PC-9 (cell line): ENCODE measurements around the gene ELP5. TPM values are rescaled to one million over a fixed set of nuclear protein-coding genes. Genes with fewer than 3 reads are reported as not detected.

Experiments
- BruUV-seq: library from RNA; stranded (reverse); fragments of 400-500 nt; replicated peaks from 2 replicates; lab custom pipeline; 2021; lab: Mats Ljungman, UMichigan
- CTCF ChIA-PET: fragments of 300-600 bp; sonication (Branson Sonifier 250); formaldehyde crosslinking; loops from one replicate; lab custom pipeline; 2022; ENCODE audit warnings: antibody characterized with exemption; lab: Charles Lee
- POLR2A ChIA-PET: fragments of 300-600 bp; sonication (Branson Sonifier 250); formaldehyde crosslinking; loops from one replicate; lab custom pipeline; 2022; ENCODE audit warnings: antibody characterized with exemption; ENCODE audit not compliant: unreplicated experiment; lab: Charles Lee
- DNase-seq, 2 experiments: peaks; one replicate each; pipeline versions ENCODE4 v3.0.0 to v3.0.0-alpha.2; 2015 to 2022; ENCODE audit warnings: mixed read lengths in 1 of 2
- H2AFZ ChIP-seq: fragments of 200-600 bp; sonication (generic); 2 replicates; pipeline ENCODE4 v1.8.1; 2017; ENCODE audit warnings: antibody characterized with exemption
- H3F3A ChIP-seq: fragments of 200-600 bp; sonication (generic); 2 replicates; pipeline ENCODE4 v1.8.1; 2017; ENCODE audit warnings: antibody characterized with exemption, mild to moderate bottlenecking, low read depth; ENCODE audit not compliant: insufficient read depth
- H3K27ac ChIP-seq: fragments of 200-600 bp; sonication (generic); 2 replicates; pipeline ENCODE4 v1.6.1; 2016; ENCODE audit warnings: mixed run types
- H3K27me3 ChIP-seq: fragments of 200-600 bp; sonication (generic); 2 replicates; pipeline ENCODE4 v1.6.1; 2016; ENCODE audit warnings: low read depth, mixed run types; ENCODE audit not compliant: insufficient read depth
- H3K36me3 ChIP-seq: fragments of 200-600 bp; sonication (generic); 2 replicates; pipeline ENCODE4 v1.6.1; 2016; ENCODE audit warnings: low read depth, mixed run types
- H3K4me1 ChIP-seq: fragments of 200-600 bp; sonication (generic); replicated peaks from 2 replicates; pipeline ENCODE4 v1.6.1; 2016; ENCODE audit warnings: mixed run types; ENCODE audit not compliant: insufficient read depth
- H3K4me2 ChIP-seq: fragments of 200-600 bp; sonication (generic); 2 replicates; pipeline ENCODE4 v1.6.1; 2017; ENCODE audit warnings: mixed run types
- H3K4me3 ChIP-seq: fragments of 200-600 bp; sonication (generic); 2 replicates; pipeline ENCODE4 v1.6.1; 2016; ENCODE audit warnings: mixed run types
- H3K79me2 ChIP-seq: fragments of 200-600 bp; sonication (generic); 2 replicates; pipeline ENCODE4 v1.6.1; 2017; ENCODE audit warnings: low read depth, mixed run types
- H3K9me2 ChIP-seq: fragments of 200-600 bp; sonication (generic); 2 replicates; pipeline ENCODE4 v1.8.1; 2017; ENCODE audit warnings: mild to moderate bottlenecking; ENCODE audit not compliant: insufficient read depth
- H3K9me3 ChIP-seq: fragments of 200-600 bp; sonication (generic); 2 replicates; pipeline ENCODE4 v1.8.1; 2016; ENCODE audit warnings: low read depth; ENCODE audit not compliant: insufficient read depth
- H4K20me1 ChIP-seq: fragments of 200-600 bp; sonication (generic); 2 replicates; pipeline ENCODE4 v1.8.1; 2017; ENCODE audit not compliant: insufficient read depth
- EZH2 ChIP-seq: fragments of 200-600 bp; sonication (generic); IDR thresholded peaks from 2 replicates; pipeline ENCODE4 v1.8.0; 2017; ENCODE audit warnings: antibody characterized with exemption, low read depth
- intact Hi-C: fragments of 100-400 bp; cut with micrococcal nuclease; formaldehyde crosslinking; loops from one replicate; pipeline ENCODE4 v1.10.0; 2022; ENCODE audit not compliant: unreplicated experiment
- total RNA-seq: library from RNA; stranded (reverse); gene quantifications from 2 replicates; pipeline ENCODE4 v1.2.3, GENCODE V29; 2021
- TF ChIP-seq, protein P1 (sequence below): fragments of 200-600 bp; sonication (generic); conservative IDR thresholded peaks from 2 replicates; pipeline ENCODE4 v1.6.1; 2017; ENCODE audit warnings: mixed run types, antibody characterized with exemption, mild to moderate bottlenecking, moderate library complexity

The ELP5 gene
- total RNA-seq, 1 experiment from 2014 or later, result 45.1 TPM

- peak; percentile 61 to 90 for DNase-seq
- TF ChIP-seq, protein P1, sequence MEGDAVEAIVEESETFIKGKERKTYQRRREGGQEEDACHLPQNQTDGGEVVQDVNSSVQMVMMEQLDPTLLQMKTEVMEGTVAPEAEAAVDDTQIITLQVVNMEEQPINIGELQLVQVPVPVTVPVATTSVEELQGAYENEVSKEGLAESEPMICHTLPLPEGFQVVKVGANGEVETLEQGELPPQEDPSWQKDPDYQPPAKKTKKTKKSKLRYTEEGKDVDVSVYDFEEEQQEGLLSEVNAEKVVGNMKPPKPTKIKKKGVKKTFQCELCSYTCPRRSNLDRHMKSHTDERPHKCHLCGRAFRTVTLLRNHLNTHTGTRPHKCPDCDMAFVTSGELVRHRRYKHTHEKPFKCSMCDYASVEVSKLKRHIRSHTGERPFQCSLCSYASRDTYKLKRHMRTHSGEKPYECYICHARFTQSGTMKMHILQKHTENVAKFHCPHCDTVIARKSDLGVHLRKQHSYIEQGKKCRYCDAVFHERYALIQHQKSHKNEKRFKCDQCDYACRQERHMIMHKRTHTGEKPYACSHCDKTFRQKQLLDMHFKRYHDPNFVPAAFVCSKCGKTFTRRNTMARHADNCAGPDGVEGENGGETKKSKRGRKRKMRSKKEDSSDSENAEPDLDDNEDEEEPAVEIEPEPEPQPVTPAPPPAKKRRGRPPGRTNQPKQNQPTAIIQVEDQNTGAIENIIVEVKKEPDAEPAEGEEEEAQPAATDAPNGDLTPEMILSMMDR, result peak; percentile 95
- TF ChIP-seq EZH2, result no peak
- CTCF ChIA-PET, result interaction anchor here (0.7 to 1.3 kb wide), 5 partner anchors 9 to 324 kb away, joined by 3 to 5 read pairs (median 3); no protein-coding TSS in a partner anchor
- POLR2A ChIA-PET, result interaction anchor here (0.7 kb wide), 1 partner anchor 49 kb away, joined by 5 read pairs; no protein-coding TSS in a partner anchor
- Histone ChIP-seq H3K27me3 (no peaks in the 10 kb centered on the region), H2AFZ (peak overlapping the region; percentile 44; the same call in 1 of the 2 replicates), H3K9me3 (no peaks in the 10 kb centered on the region), H3K4me2 (peak overlapping the region; percentile 82), H3K27ac (no peak overlapping the region), H4K20me1 (no peaks in the 10 kb centered on the region), H3K4me3 (peak overlapping the region; percentile 36), H3F3A (peaks cover 32% of the 10 kb centered on the region; the same call in 1 of the 2 replicates), H3K36me3 (no peaks in the 10 kb centered on the region), H3K4me1 (peaks cover 25% of the 10 kb centered on the region), H3K9me2 (no peaks in the 10 kb centered on the region), H3K79me2 (no peaks in the 10 kb centered on the region)
- no TSS peak for BruUV-seq
- intact Hi-C loops, result loop anchor here (1.0 kb wide), 2 partner anchors 16 to 250 kb away; no protein-coding TSS in a partner anchor
Observed at GRCh38 chr17:7296189-7296861, 44.3 kb downstream of the ELP5 start.

DNA sequence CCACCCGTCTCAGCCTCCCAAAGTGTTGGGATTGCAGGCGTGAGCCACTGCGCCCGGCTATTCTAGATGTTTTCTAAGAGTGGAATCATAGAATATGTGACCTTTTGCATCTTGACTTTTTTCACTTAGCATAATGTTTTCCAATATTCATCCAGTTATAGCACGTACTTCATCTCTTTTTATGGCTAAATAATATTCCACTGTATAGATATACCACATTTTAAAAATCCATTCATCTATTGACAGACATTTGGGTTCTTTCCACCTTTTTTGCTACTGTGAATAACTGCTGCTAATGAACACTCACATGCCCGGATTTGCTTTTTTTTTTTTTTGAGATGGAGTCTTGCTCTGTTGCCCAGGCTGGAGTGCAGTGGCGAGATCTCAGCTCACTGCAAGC, 52.2 kb downstream of the ELP5 start:
- POLR2A ChIA-PET, result no interaction called here
- Histone ChIP-seq H3K27ac (no peak overlapping the region), H3K9me2 (no peaks in the 10 kb centered on the region), H3K36me3 (peaks cover 6% of the 10 kb centered on the region), H3K4me1 (peaks cover under 1% of the 10 kb centered on the region), H3K4me3 (no peak overlapping the region), H3K9me3 (no peaks in the 10 kb centered on the region), H3K4me2 (no peak overlapping the region), H3K27me3 (no peaks in the 10 kb centered on the region), H2AFZ (no peak overlapping the region), H3K79me2 (peaks cover 18% of the 10 kb centered on the region), H3F3A (peaks cover 29% of the 10 kb centered on the region), H4K20me1 (peaks cover 4% of the 10 kb centered on the region)
- TF ChIP-seq EZH2, result no peak
- TF ChIP-seq, protein P1, result no peak
- no peak for DNase-seq
- no TSS peak for BruUV-seq
- intact Hi-C loops, result no loop called here
- CTCF ChIA-PET, result no interaction called here

GRCh38 chr17:7306911-7307685, 55.1 kb downstream of the ELP5 start, which contains the start of gene EIF5A:
Gene EIF5A, plus strand, starts transcription at chr17:7307628. Its CDS starts 2,008 bp downstream, at chr17:7309636.
- ChIA-PET POLR2A (no interaction called here), CTCF (interaction anchor here (0.6 kb wide), 1 partner anchor 258 kb away, joined by 3 read pairs; no protein-coding TSS in a partner anchor)
- Histone ChIP-seq H3K4me3 (peak within 1 kb of the TSS; percentile 86), H3K27ac (peak within 1 kb of the TSS; percentile 96), H3K4me1 (peaks cover 26% of the 10 kb centered on the region), H4K20me1 (peaks cover 32% of the 10 kb centered on the region), H3F3A (peaks cover 56% of the 10 kb centered on the region), H2AFZ (peak within 1 kb of the TSS; percentile 93), H3K79me2 (peaks cover 44% of the 10 kb centered on the region), H3K4me2 (peak within 1 kb of the TSS; percentile 98), H3K36me3 (peaks cover 33% of the 10 kb centered on the region), H3K9me3 (no peaks in the 10 kb centered on the region), H3K9me2 (no peaks in the 10 kb centered on the region), H3K27me3 (no peaks in the 10 kb centered on the region)
- no TSS peak for BruUV-seq
- DNase-seq, result peak; percentile 99
- TF ChIP-seq, protein P1, result no peak
- TF ChIP-seq EZH2, result no peak
- intact Hi-C loops, result loop anchor here (1.0 to 5.0 kb wide), 3 partner anchors 45 to 177 kb away; partner anchors contain the start of genes CLDN7 and POLR2A
